GM23338 (cell line): ENCODE results near the gene FRMD3.

Experiments used
- CTCF ChIP-seq, 2 experiments: fragments of 200-600 bp in 1 of 2; sonication (generic) in 1 of 2; conservative IDR thresholded peaks; 2 replicates each; pipeline versions ENCODE4 v1.5.1 to v1.6.1; 2016 to 2017; ENCODE audit warnings: antibody characterized with exemption in 2 of 2, low read depth in 2 of 2, mild to moderate bottlenecking in 2 of 2, moderate library complexity in 1 of 2
- POLR2AphosphoS5 ChIP-seq: IDR thresholded peaks from 2 replicates; pipeline ENCODE4 v1.6.1; 2016; ENCODE audit warnings: antibody characterized with exemption, low read depth
- REST ChIP-seq: IDR thresholded peaks from one replicate; pipeline ENCODE4 v1.6.1; 2018; ENCODE audit warnings: antibody characterized with exemption; ENCODE audit not compliant: unreplicated experiment

GRCh38 chr9:83294816-83295215 lies 243.4 kb downstream of the FRMD3 start:
- TF ChIP-seq CTCF (conservative IDR thresholded peaks at IDR 0.05; ENCODE audit: low read depth in 2 of 2) (no peak), POLR2AphosphoS5 (no peak), REST (no peak)
